ENCODE results near the gene SFPQ.

Gene SFPQ

GRCh38 chr1:35173909-35174540 lies 18.9 kb downstream of the SFPQ start:
- Histone ChIP-seq H4K5ac (ENCODE audit: low read length) (no peak overlapping the region), H3K23ac (ENCODE audit: low read length) (no peak overlapping the region), H3K56ac (ENCODE audit: low read length) (no peak overlapping the region), H3K4me1 (ENCODE audit: control insufficient read depth, low read depth, low read length) (no peaks in the 10 kb centered on the region), H3K4me3 (ENCODE audit: low read length) (no peak overlapping the region), H3K18ac (ENCODE audit: low read length) (no peak overlapping the region), H3K79me1 (ENCODE audit: low read length) (peaks cover 4% of the 10 kb centered on the region), H3K4me2 (ENCODE audit: low read length) (no peak overlapping the region), H3K79me2 (ENCODE audit: control insufficient read depth, insufficient read depth, low read length) (peaks cover 5% of the 10 kb centered on the region), H3K27me3 (ENCODE audit: insufficient read depth, low read length, poor library complexity) (no peaks in the 10 kb centered on the region), H3K27ac (ENCODE audit: low read depth, low read length) (no peak overlapping the region), H4K8ac (ENCODE audit: low read depth, low read length) (no peak overlapping the region), H3K36me3 (ENCODE audit: control insufficient read depth, insufficient read depth, low read length) (peaks cover 12% of the 10 kb centered on the region), H2BK5ac (ENCODE audit: low read length) (no peak overlapping the region), H2BK120ac (ENCODE audit: low read depth, low read length) (no peak overlapping the region), H2BK15ac (replicated peaks; ENCODE audit: low read depth) (no peak overlapping the region), H3K4ac (ENCODE audit: low read depth, low read length) (no peak overlapping the region), H3K9ac (ENCODE audit: low read length) (no peak overlapping the region), H2AK5ac (ENCODE audit: low read length) (no peak overlapping the region)
- DNase-seq = peak; percentile 39
- no CpG with 5 or more reads among the region's 2 CpGs for WGBS (ENCODE audit: extremely low coverage, insufficient coverage, low lambda C conversion rate)

GRCh38 chr1:35173491-35173890 lies 19.5 kb downstream of the SFPQ start:
- no peak overlapping the region for H2BK120ac ChIP-seq (ENCODE audit: low read depth, low read length)
- peaks cover 4% of the 10 kb centered on the region for H3K79me2 ChIP-seq (ENCODE audit: control insufficient read depth, insufficient read depth, low read length)
- H3K4me1 ChIP-seq (ENCODE audit: control insufficient read depth, low read depth, low read length) = no peaks in the 10 kb centered on the region
- no peak overlapping the region for H3K27ac ChIP-seq (ENCODE audit: low read depth, low read length)
- H2BK15ac ChIP-seq (replicated peaks; ENCODE audit: low read depth) = no peak overlapping the region
- no peak overlapping the region for H3K18ac ChIP-seq (ENCODE audit: low read length)
- no peak for DNase-seq
- no peak overlapping the region for H3K4me3 ChIP-seq (ENCODE audit: low read length)
- peaks cover 3% of the 10 kb centered on the region for H3K79me1 ChIP-seq (ENCODE audit: low read length)
- no peak overlapping the region for H3K4me2 ChIP-seq (ENCODE audit: low read length)
- no peak overlapping the region for H3K23ac ChIP-seq (ENCODE audit: low read length)
- no peak overlapping the region for H4K5ac ChIP-seq (ENCODE audit: low read length)
- H3K4ac ChIP-seq (ENCODE audit: low read depth, low read length) = no peak overlapping the region
- no peak overlapping the region for H2AK5ac ChIP-seq (ENCODE audit: low read length)
- H3K56ac ChIP-seq (ENCODE audit: low read length) = no peak overlapping the region
- H2BK5ac ChIP-seq (ENCODE audit: low read length) = no peak overlapping the region
- no peak overlapping the region for H3K9ac ChIP-seq (ENCODE audit: low read length)
- H4K8ac ChIP-seq (ENCODE audit: low read depth, low read length) = no peak overlapping the region
- no CpG with 5 or more reads among the region's 2 CpGs for WGBS (ENCODE audit: extremely low coverage, insufficient coverage, low lambda C conversion rate)
- H3K36me3 ChIP-seq (ENCODE audit: control insufficient read depth, insufficient read depth, low read length) = peaks cover 11% of the 10 kb centered on the region
- no peaks in the 10 kb centered on the region for H3K27me3 ChIP-seq (ENCODE audit: insufficient read depth, low read length, poor library complexity)

- no peak overlapping the region for H3K23ac ChIP-seq (ENCODE audit: low read length)
- H3K4me2 ChIP-seq (ENCODE audit: low read length) = no peak overlapping the region
- H3K4ac ChIP-seq (ENCODE audit: low read depth, low read length) = no peak overlapping the region
- H3K9ac ChIP-seq (ENCODE audit: low read length) = no peak overlapping the region
- no peak overlapping the region for H2BK15ac ChIP-seq (replicated peaks; ENCODE audit: low read depth)
- no peak overlapping the region for H2BK5ac ChIP-seq (ENCODE audit: low read length)
- no peak overlapping the region for H3K56ac ChIP-seq (ENCODE audit: low read length)
- H2AK5ac ChIP-seq (ENCODE audit: low read length) = no peak overlapping the region
- no peak for DNase-seq
- no peaks in the 10 kb centered on the region for H3K27me3 ChIP-seq (ENCODE audit: insufficient read depth, low read length, poor library complexity)
- H3K79me1 ChIP-seq (ENCODE audit: low read length) = no peaks in the 10 kb centered on the region
- H3K79me2 ChIP-seq (ENCODE audit: control insufficient read depth, insufficient read depth, low read length) = no peaks in the 10 kb centered on the region
- no peaks in the 10 kb centered on the region for H3K4me1 ChIP-seq (ENCODE audit: control insufficient read depth, low read depth, low read length)
- no peak overlapping the region for H4K8ac ChIP-seq (ENCODE audit: low read depth, low read length)
- H3K18ac ChIP-seq (ENCODE audit: low read length) = no peak overlapping the region
- no CpG with 5 or more reads among the region's 8 CpGs for WGBS (ENCODE audit: extremely low coverage, insufficient coverage, low lambda C conversion rate)
- no peak overlapping the region for H3K4me3 ChIP-seq (ENCODE audit: low read length)
- H3K27ac ChIP-seq (ENCODE audit: low read depth, low read length) = no peak overlapping the region
- H3K36me3 ChIP-seq (ENCODE audit: control insufficient read depth, insufficient read depth, low read length) = peaks cover 3% of the 10 kb centered on the region
- no peak overlapping the region for H4K5ac ChIP-seq (ENCODE audit: low read length)
- H2BK120ac ChIP-seq (ENCODE audit: low read depth, low read length) = no peak overlapping the region
Observed at GRCh38 chr1:35172022-35172421, 20.9 kb downstream of the SFPQ start.

GRCh38 chr1:35171579-35171978 lies 21.4 kb downstream of the SFPQ start:
- Histone ChIP-seq H3K79me2 (ENCODE audit: control insufficient read depth, insufficient read depth, low read length) (no peaks in the 10 kb centered on the region), H3K4me3 (ENCODE audit: low read length) (no peak overlapping the region), H3K36me3 (ENCODE audit: control insufficient read depth, insufficient read depth, low read length) (peaks cover 2% of the 10 kb centered on the region), H3K4me2 (ENCODE audit: low read length) (no peak overlapping the region), H3K4ac (ENCODE audit: low read depth, low read length) (no peak overlapping the region), H2AK5ac (ENCODE audit: low read length) (no peak overlapping the region), H3K56ac (ENCODE audit: low read length) (no peak overlapping the region), H3K9ac (ENCODE audit: low read length) (no peak overlapping the region), H4K5ac (ENCODE audit: low read length) (no peak overlapping the region), H3K23ac (ENCODE audit: low read length) (no peak overlapping the region), H3K4me1 (ENCODE audit: control insufficient read depth, low read depth, low read length) (no peaks in the 10 kb centered on the region), H3K27ac (ENCODE audit: low read depth, low read length) (no peak overlapping the region), H2BK5ac (ENCODE audit: low read length) (no peak overlapping the region), H3K79me1 (ENCODE audit: low read length) (no peaks in the 10 kb centered on the region), H3K18ac (ENCODE audit: low read length) (no peak overlapping the region), H3K27me3 (ENCODE audit: insufficient read depth, low read length, poor library complexity) (no peaks in the 10 kb centered on the region), H2BK15ac (replicated peaks; ENCODE audit: low read depth) (no peak overlapping the region), H2BK120ac (ENCODE audit: low read depth, low read length) (no peak overlapping the region), H4K8ac (ENCODE audit: low read depth, low read length) (no peak overlapping the region)
- DNase-seq = no peak
- no CpG with 5 or more reads among the region's 4 CpGs for WGBS (ENCODE audit: extremely low coverage, insufficient coverage, low lambda C conversion rate)

GRCh38 chr1:35164893-35165292 lies 28.1 kb downstream of the SFPQ start:
- Histone ChIP-seq H2BK15ac (replicated peaks; ENCODE audit: low read depth) (no peak overlapping the region), H3K79me1 (ENCODE audit: low read length) (no peaks in the 10 kb centered on the region), H4K8ac (ENCODE audit: low read depth, low read length) (no peak overlapping the region), H3K18ac (ENCODE audit: low read length) (no peak overlapping the region), H3K27ac (ENCODE audit: low read depth, low read length) (no peak overlapping the region), H3K23ac (ENCODE audit: low read length) (no peak overlapping the region), H2BK5ac (ENCODE audit: low read length) (no peak overlapping the region), H3K27me3 (ENCODE audit: insufficient read depth, low read length, poor library complexity) (no peaks in the 10 kb centered on the region), H4K5ac (ENCODE audit: low read length) (no peak overlapping the region), H2AK5ac (ENCODE audit: low read length) (no peak overlapping the region), H3K4me2 (ENCODE audit: low read length) (no peak overlapping the region), H3K9ac (ENCODE audit: low read length) (no peak overlapping the region), H3K4ac (ENCODE audit: low read depth, low read length) (no peak overlapping the region), H3K56ac (ENCODE audit: low read length) (no peak overlapping the region), H3K79me2 (ENCODE audit: control insufficient read depth, insufficient read depth, low read length) (no peaks in the 10 kb centered on the region), H2BK120ac (ENCODE audit: low read depth, low read length) (no peak overlapping the region), H3K36me3 (ENCODE audit: control insufficient read depth, insufficient read depth, low read length) (no peaks in the 10 kb centered on the region), H3K4me1 (ENCODE audit: control insufficient read depth, low read depth, low read length) (no peaks in the 10 kb centered on the region), H3K4me3 (ENCODE audit: low read length) (no peak overlapping the region)
- DNase-seq = no peak
- no CpG with 5 or more reads among the region's 3 CpGs for WGBS (ENCODE audit: extremely low coverage, insufficient coverage, low lambda C conversion rate)

GRCh38 chr1:35151220-35151619 lies 41.7 kb downstream of the SFPQ start:
- H3K27me3 ChIP-seq (ENCODE audit: insufficient read depth, low read length, poor library complexity) = no peaks in the 10 kb centered on the region
- DNase-seq = no peak
- no peaks in the 10 kb centered on the region for H3K4me1 ChIP-seq (ENCODE audit: control insufficient read depth, low read depth, low read length)
- no peak overlapping the region for H3K56ac ChIP-seq (ENCODE audit: low read length)
- H3K79me2 ChIP-seq (ENCODE audit: control insufficient read depth, insufficient read depth, low read length) = no peaks in the 10 kb centered on the region
- no peak overlapping the region for H4K5ac ChIP-seq (ENCODE audit: low read length)
- no peak overlapping the region for H3K4me2 ChIP-seq (ENCODE audit: low read length)
- H4K8ac ChIP-seq (ENCODE audit: low read depth, low read length) = no peak overlapping the region
- H3K4me3 ChIP-seq (ENCODE audit: low read length) = no peak overlapping the region
- H2BK5ac ChIP-seq (ENCODE audit: low read length) = no peak overlapping the region
- no peaks in the 10 kb centered on the region for H3K36me3 ChIP-seq (ENCODE audit: control insufficient read depth, insufficient read depth, low read length)
- no peak overlapping the region for H3K4ac ChIP-seq (ENCODE audit: low read depth, low read length)
- H3K23ac ChIP-seq (ENCODE audit: low read length) = no peak overlapping the region
- no peak overlapping the region for H2BK15ac ChIP-seq (replicated peaks; ENCODE audit: low read depth)
- H2BK120ac ChIP-seq (ENCODE audit: low read depth, low read length) = no peak overlapping the region
- no peak overlapping the region for H3K27ac ChIP-seq (ENCODE audit: low read depth, low read length)
- no peaks in the 10 kb centered on the region for H3K79me1 ChIP-seq (ENCODE audit: low read length)
- H3K18ac ChIP-seq (ENCODE audit: low read length) = no peak overlapping the region
- no peak overlapping the region for H2AK5ac ChIP-seq (ENCODE audit: low read length)
- no CpG with 5 or more reads among the region's 5 CpGs for WGBS (ENCODE audit: extremely low coverage, insufficient coverage, low lambda C conversion rate)
- H3K9ac ChIP-seq (ENCODE audit: low read length) = no peak overlapping the region
